HL-60 (cell line): ENCODE measurements around the gene PSMD14.

Experiments
- DNase-seq, 2 experiments: peaks; one replicate each; pipeline ENCODE4 v3.0.0-alpha.2; 2010 to 2020; ENCODE audit warnings: low read depth in 1 of 2, low spot score in 1 of 2
- H3K27ac ChIP-seq: fragments of 250-450 bp; sonication (Bioruptor Pico); replicated peaks from 2 replicates; pipeline ENCODE4 v1.5.1; 2020; ENCODE audit warnings: mild to moderate bottlenecking, moderate library complexity
- H3K27me3 ChIP-seq: fragments of 250-450 bp; sonication (Bioruptor Pico); 2 replicates; pipeline ENCODE4 v1.5.1; 2021; ENCODE audit warnings: mild to moderate bottlenecking, moderate library complexity; ENCODE audit not compliant: insufficient read depth, poor library complexity, severe bottlenecking
- H3K4me3 ChIP-seq: replicated peaks from 2 replicates; pipeline ENCODE4 v1.5.1; 2011; ENCODE audit warnings: mild to moderate bottlenecking, control low read depth, low read length; ENCODE audit not compliant: insufficient read depth
- CTCF ChIP-seq: IDR thresholded peaks from one replicate; pipeline ENCODE4 v1.5.1; 2011; ENCODE audit warnings: low read length, control low read depth, inconsistent platforms; ENCODE audit not compliant: insufficient read depth
- GABPA ChIP-seq: IDR thresholded peaks from 2 replicates; pipeline ENCODE4 v1.6.1; 2012; ENCODE audit warnings: low read depth
- POLR2AphosphoS5 ChIP-seq: IDR thresholded peaks from 2 replicates; pipeline ENCODE4 v1.6.1; 2012; ENCODE audit warnings: low read depth
- REST ChIP-seq: IDR thresholded peaks from 2 replicates; pipeline ENCODE4 v1.6.1; 2012; ENCODE audit warnings: low read depth; ENCODE audit not compliant: insufficient replicate concordance
- SPI1 ChIP-seq: IDR thresholded peaks from 2 replicates; pipeline ENCODE4 v1.6.1; 2012; ENCODE audit warnings: low read depth, mild to moderate bottlenecking, borderline replicate concordance

Gene PSMD14

GRCh38 chr2:161324876-161325275 lies 16.7 kb downstream of the PSMD14 start:
- no peak overlapping the region for H3K4me3 ChIP-seq
- TF ChIP-seq SPI1 (no peak), CTCF (no peak), REST (no peak), GABPA (no peak), POLR2AphosphoS5 (no peak)
- H3K27me3 ChIP-seq = no peaks in the 10 kb centered on the region
- no peak overlapping the region for H3K27ac ChIP-seq
- no peak for DNase-seq

DNA sequence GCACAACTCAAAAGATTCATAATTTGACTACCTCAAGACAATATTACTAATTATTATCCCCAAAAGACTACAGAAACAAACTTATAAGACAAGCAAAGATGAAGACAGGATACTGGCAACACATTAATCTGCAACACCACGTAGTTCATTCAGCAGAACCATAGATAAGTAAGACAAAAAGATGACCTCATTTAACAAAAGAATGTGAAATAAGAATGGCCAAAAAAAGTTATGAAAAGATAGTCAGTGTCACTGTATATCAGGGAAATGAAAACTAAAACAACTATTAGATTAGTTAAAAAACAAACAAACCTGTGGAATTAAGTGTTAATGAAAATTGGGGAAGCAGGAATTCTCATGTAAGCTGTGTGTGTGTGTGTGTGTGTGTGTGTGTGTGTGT lies 19.4 kb downstream of the PSMD14 start:
- no peak overlapping the region for H3K27ac ChIP-seq
- TF ChIP-seq CTCF = no peak
- TF ChIP-seq GABPA = no peak
- no peak for TF ChIP-seq REST
- TF ChIP-seq SPI1 = no peak
- TF ChIP-seq POLR2AphosphoS5 = no peak
- no peak for DNase-seq
- H3K4me3 ChIP-seq = no peak overlapping the region
- H3K27me3 ChIP-seq = no peaks in the 10 kb centered on the region

- H3K4me3 ChIP-seq = no peak overlapping the region
- DNase-seq = no peak
- TF ChIP-seq POLR2AphosphoS5 (no peak), GABPA (no peak), SPI1 (no peak), REST (no peak), CTCF (no peak)
- no peaks in the 10 kb centered on the region for H3K27me3 ChIP-seq
- no peak overlapping the region for H3K27ac ChIP-seq
These were observed 24.2 kb downstream of the PSMD14 start for GRCh38 chr2:161332371-161332967.
